Neuronal stem cell (in vitro differentiated cells): ENCODE measurements around the gene C2CD3.
"Not testable (repeated sequence)": the region's sequence is repeated elsewhere in the genome, so short reads cannot be mapped to it uniquely, and the experiment has no call there.

Experiments
- DNase-seq: peaks from one replicate; pipeline ENCODE4 v3.0.0-alpha.2; 2013; ENCODE audit warnings: low spot score
- H2AFZ ChIP-seq: one replicate; pipeline ENCODE4 v1.6.1; 2013; ENCODE audit warnings: mild to moderate bottlenecking, low read length, inconsistent platforms
- H2AK5ac ChIP-seq: 2 replicates; pipeline ENCODE4 v1.6.1; 2013; ENCODE audit warnings: low read depth, mild to moderate bottlenecking, inconsistent platforms, low read length, moderate library complexity, mixed read lengths
- H2BK120ac ChIP-seq: 2 replicates; pipeline ENCODE4 v1.6.1; 2013; ENCODE audit warnings: low read depth, mild to moderate bottlenecking, inconsistent platforms, low read length, moderate library complexity, mixed read lengths
- H2BK12ac ChIP-seq: one replicate; pipeline ENCODE4 v1.6.1; 2013; ENCODE audit warnings: low read length, inconsistent platforms
- H2BK15ac ChIP-seq: 2 replicates; pipeline ENCODE4 v1.6.1; 2013; ENCODE audit warnings: mild to moderate bottlenecking, low read length, inconsistent platforms, mixed read lengths
- H2BK5ac ChIP-seq: one replicate; pipeline ENCODE4 v1.6.1; 2013; ENCODE audit warnings: inconsistent platforms, mild to moderate bottlenecking, low read length, moderate library complexity
- H3K14ac ChIP-seq: one replicate; pipeline ENCODE4 v1.6.1; 2013; ENCODE audit warnings: low read length, inconsistent platforms
- H3K18ac ChIP-seq: 2 replicates; pipeline ENCODE4 v1.6.1; 2013; ENCODE audit warnings: low read length, inconsistent platforms
- H3K23ac ChIP-seq: 2 replicates; pipeline ENCODE4 v1.6.1; 2013; ENCODE audit warnings: low read depth, mild to moderate bottlenecking, mixed read lengths, low read length, inconsistent platforms; ENCODE audit not compliant: poor library complexity
- H3K27ac ChIP-seq: replicated peaks from 3 replicates; pipeline ENCODE4 v1.5.1; 2013; ENCODE audit warnings: low read length, inconsistent platforms
- H3K27me3 ChIP-seq, 3 experiments: 2 replicates each; pipeline ENCODE4 v1.6.1; 2013; ENCODE audit warnings: low read length in 3 of 3, mild to moderate bottlenecking in 2 of 3, inconsistent platforms in 1 of 3, low read depth in 1 of 3, mixed read lengths in 1 of 3, moderate library complexity in 1 of 3; ENCODE audit not compliant: control insufficient read depth in 3 of 3, insufficient read depth in 3 of 3
- H3K36me3 ChIP-seq, 2 donors: replicated peaks in 1 of 2; 2 replicates each; pipeline ENCODE4 v1.6.1; 2013; ENCODE audit warnings: low read length in 2 of 2; ENCODE audit not compliant: control insufficient read depth in 2 of 2, insufficient read depth in 2 of 2
- H3K4ac ChIP-seq: 2 replicates; pipeline ENCODE4 v1.6.1; 2013; ENCODE audit warnings: inconsistent platforms, mild to moderate bottlenecking, low read length, moderate library complexity
- H3K4me1 ChIP-seq, 2 donors: 1 replicate in 1 of 2; 2 replicates in 1 of 2; pipeline ENCODE4 v1.6.1; 2013; ENCODE audit warnings: low read length in 2 of 2, low read depth in 1 of 2; ENCODE audit not compliant: control insufficient read depth in 2 of 2, insufficient read depth in 1 of 2
- H3K4me2 ChIP-seq: one replicate; pipeline ENCODE4 v1.6.1; 2013; ENCODE audit warnings: mild to moderate bottlenecking, low read length, inconsistent platforms; ENCODE audit not compliant: insufficient read depth, poor library complexity, severe bottlenecking
- H3K4me3 ChIP-seq, 2 donors: 2 replicates each; pipeline ENCODE4 v1.5.1; 2013; ENCODE audit warnings: low read length in 2 of 2, mild to moderate bottlenecking in 2 of 2, inconsistent platforms in 1 of 2, moderate library complexity in 1 of 2
- H3K79me1 ChIP-seq: one replicate; pipeline ENCODE4 v1.6.1; 2013; ENCODE audit warnings: low read depth, mild to moderate bottlenecking, inconsistent platforms, low read length, moderate library complexity
- H3K9ac ChIP-seq: one replicate; pipeline ENCODE4 v1.6.1; 2013; ENCODE audit warnings: mild to moderate bottlenecking, low read depth, low read length, inconsistent platforms; ENCODE audit not compliant: poor library complexity
- H3K9me3 ChIP-seq, 2 donors: replicated peaks in 1 of 2; 2 replicates each; pipeline versions ENCODE3 to v1.6.1; 2013; ENCODE audit warnings: low read length in 2 of 2, mild to moderate bottlenecking in 2 of 2, inconsistent platforms in 1 of 2, low read depth in 1 of 2, mixed read lengths in 1 of 2, moderate library complexity in 1 of 2; ENCODE audit not compliant: control insufficient read depth in 2 of 2, insufficient read depth in 1 of 2
- H4K8ac ChIP-seq: one replicate; pipeline ENCODE4 v1.6.1; 2013; ENCODE audit warnings: low read depth, mild to moderate bottlenecking, inconsistent platforms, low read length, moderate library complexity
- H4K91ac ChIP-seq: one replicate; pipeline ENCODE4 v1.6.1; 2013; ENCODE audit warnings: low read length, low read depth, mild to moderate bottlenecking, inconsistent platforms; ENCODE audit not compliant: poor library complexity
- WGBS, 2 donors: extraction: QIAGEN DNeasy Blood & Tissue Kit; methylation state at CpG; one replicate each; pipeline ENCODE4 v1.1.7; 2013; ENCODE audit warnings: missing lambda C conversion rate in 2 of 2, mixed read lengths in 1 of 2; ENCODE audit not compliant: insufficient read length in 2 of 2, insufficient replicate concordance in 1 of 2; ENCODE audit errors: extremely low coverage in 2 of 2; 5-methylcytosine and 5-hydroxymethylcytosine counted together

The C2CD3 gene

DNA sequence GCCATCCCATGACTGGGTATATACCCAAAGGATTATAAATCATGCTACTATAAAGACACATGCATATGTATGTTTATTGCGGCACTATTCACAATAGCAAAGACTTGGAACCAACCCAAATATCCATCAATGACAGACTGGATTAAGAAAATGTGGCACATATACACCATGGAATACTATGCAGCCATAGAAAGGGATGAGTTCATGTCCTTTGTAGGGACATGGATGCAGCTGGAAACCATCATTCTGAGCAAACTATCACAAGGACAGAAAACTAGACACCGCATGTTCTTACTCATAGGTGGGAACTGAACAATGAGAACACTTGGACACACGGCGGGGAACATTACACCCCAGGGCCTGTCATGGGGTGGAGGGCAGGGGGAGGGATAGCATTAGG, 86.9 kb downstream of the C2CD3 start:
- H3K4me1 ChIP-seq, H3K18ac ChIP-seq, H3K4ac ChIP-seq, H3K4me2 ChIP-seq, H2BK15ac ChIP-seq, H3K27ac ChIP-seq, H3K79me1 ChIP-seq, H3K4me3 ChIP-seq, H3K23ac ChIP-seq, H3K14ac ChIP-seq, H2BK12ac ChIP-seq, H2AFZ ChIP-seq, H3K27me3 ChIP-seq, H3K9me3 ChIP-seq, H2BK5ac ChIP-seq, H2AK5ac ChIP-seq, H2BK120ac ChIP-seq, H3K9ac ChIP-seq, H4K8ac ChIP-seq, DNase-seq, H4K91ac ChIP-seq: not testable (repeated sequence)
- H3K36me3 ChIP-seq: peaks cover 8 to 79% of the 10 kb centered on the region in 2 donors
- no CpG with 5 or more reads among the region's 4 CpGs for WGBS, 2 donors

DNA sequence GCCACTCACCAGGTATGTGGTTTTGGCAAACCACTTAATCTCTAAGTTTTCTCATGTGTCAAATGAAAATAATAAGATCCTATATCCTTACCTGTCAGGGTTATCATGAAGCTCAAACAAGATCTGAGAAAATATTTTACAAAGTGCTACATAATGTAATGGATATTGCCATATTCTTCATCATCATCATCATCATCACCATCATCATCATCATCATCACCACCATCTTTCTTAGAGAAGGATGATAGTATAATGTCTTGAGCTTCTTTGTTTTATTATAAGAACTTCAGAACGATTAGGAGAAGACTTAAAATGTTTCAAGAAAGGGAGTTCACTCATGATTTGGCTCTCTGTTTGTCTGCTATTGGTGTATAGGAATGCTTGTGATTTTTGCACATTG, 89.4 kb downstream of the C2CD3 start:
- WGBS, 2 donors: no CpG with 5 or more reads among the region's 1 CpG
- H2BK15ac ChIP-seq: no peak overlapping the region
- H3K27ac ChIP-seq: no peak overlapping the region
- no peaks in the 10 kb centered on the region for H3K4me1 ChIP-seq
- H4K8ac ChIP-seq: no peak overlapping the region
- H3K9me3 ChIP-seq: no peaks in the 10 kb centered on the region
- DNase-seq: no peak
- H3K4me3 ChIP-seq: no peak overlapping the region
- H2BK5ac ChIP-seq: no peak overlapping the region
- no peak overlapping the region for H2AFZ ChIP-seq
- H3K4ac ChIP-seq: no peak overlapping the region
- H2BK12ac ChIP-seq: no peak overlapping the region
- H2AK5ac ChIP-seq: no peak overlapping the region
- no peak overlapping the region for H3K4me2 ChIP-seq
- H2BK120ac ChIP-seq: no peak overlapping the region
- H3K18ac ChIP-seq: no peak overlapping the region
- no peak overlapping the region for H3K14ac ChIP-seq
- H4K91ac ChIP-seq: no peak overlapping the region
- no peak overlapping the region for H3K23ac ChIP-seq
- H3K9ac ChIP-seq: no peak overlapping the region
- peaks cover 14 to 77% of the 10 kb centered on the region in 2 donors for H3K36me3 ChIP-seq
- no peaks in the 10 kb centered on the region for H3K79me1 ChIP-seq
- no peaks in the 10 kb centered on the region for H3K27me3 ChIP-seq

DNA sequence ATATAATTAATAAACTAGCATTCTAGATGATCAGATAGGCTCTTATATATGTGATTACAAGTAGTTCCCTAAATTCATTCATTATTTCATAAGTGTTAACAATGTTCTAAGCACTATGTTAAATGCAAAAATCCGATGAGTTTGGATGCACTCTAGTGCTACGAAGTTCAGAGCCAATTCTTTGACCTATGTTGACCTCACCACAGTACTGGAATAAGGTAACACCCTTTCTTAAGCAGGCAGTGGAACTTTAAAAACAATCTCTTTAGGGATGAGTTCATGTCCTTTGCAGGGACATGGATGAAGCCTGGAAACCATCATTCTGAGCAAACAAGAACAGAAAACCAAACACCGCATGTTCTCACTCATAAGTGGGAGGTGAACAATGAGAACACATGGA, 93.6 kb downstream of the C2CD3 start:
- no peak overlapping the region for H3K27ac ChIP-seq
- no peak overlapping the region for H2AFZ ChIP-seq
- H3K18ac ChIP-seq: no peak overlapping the region
- DNase-seq: no peak
- H3K4me3 ChIP-seq: no peak overlapping the region
- no peak overlapping the region for H3K14ac ChIP-seq
- no peak overlapping the region for H2BK120ac ChIP-seq
- H2AK5ac ChIP-seq: no peak overlapping the region
- H3K9me3 ChIP-seq: no peaks in the 10 kb centered on the region
- no peak overlapping the region for H3K23ac ChIP-seq
- H2BK12ac ChIP-seq: no peak overlapping the region
- H3K79me1 ChIP-seq: no peaks in the 10 kb centered on the region
- H3K36me3 ChIP-seq: peaks cover 18 to 80% of the 10 kb centered on the region in 2 donors
- no peak overlapping the region for H3K9ac ChIP-seq
- H2BK15ac ChIP-seq: no peak overlapping the region
- H3K4me1 ChIP-seq: no peaks in the 10 kb centered on the region
- H3K27me3 ChIP-seq: no peaks in the 10 kb centered on the region
- H4K8ac ChIP-seq: no peak overlapping the region
- H4K91ac ChIP-seq: no peak overlapping the region
- no peak overlapping the region for H3K4ac ChIP-seq
- H3K4me2 ChIP-seq: no peak overlapping the region
- WGBS, 2 donors: no CpG with 5 or more reads among the region's 3 CpGs
- no peak overlapping the region for H2BK5ac ChIP-seq

DNA sequence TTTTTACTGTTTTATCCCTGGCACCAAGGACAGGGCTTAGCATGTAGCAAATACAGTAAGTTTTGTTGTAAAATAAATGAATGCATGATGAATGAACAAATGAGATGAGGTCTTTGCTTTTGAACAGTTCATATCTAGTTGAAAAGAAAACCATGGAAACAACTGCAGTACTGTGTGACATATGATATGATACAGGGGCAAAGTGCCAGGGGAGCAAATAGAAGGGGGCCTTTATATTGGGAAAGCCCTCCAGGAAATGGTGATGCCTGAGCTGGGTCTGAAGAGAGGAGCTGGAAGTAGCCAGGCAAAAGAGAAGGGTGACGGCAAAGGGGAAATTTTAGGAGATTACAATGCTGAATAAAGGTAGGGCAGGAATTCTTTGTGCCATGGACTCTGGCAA, 98.1 kb downstream of the C2CD3 start:
- Histone ChIP-seq H2AK5ac (no peak overlapping the region), H3K36me3 (peaks cover 16 to 83% of the 10 kb centered on the region in 2 donors), H4K8ac (no peak overlapping the region), H3K4ac (no peak overlapping the region), H2BK5ac (no peak overlapping the region), H3K27ac (no peak overlapping the region), H3K18ac (no peak overlapping the region), H3K4me2 (no peak overlapping the region), H3K79me1 (no peaks in the 10 kb centered on the region), H3K9ac (no peak overlapping the region), H3K9me3 (no peaks in the 10 kb centered on the region), H3K4me1 (no peaks in the 10 kb centered on the region), H2AFZ (no peak overlapping the region), H2BK120ac (no peak overlapping the region), H3K14ac (no peak overlapping the region), H3K23ac (no peak overlapping the region), H2BK12ac (no peak overlapping the region), H4K91ac (no peak overlapping the region), H3K4me3 (no peak overlapping the region), H2BK15ac (no peak overlapping the region), H3K27me3 (no peaks in the 10 kb centered on the region)
- DNase-seq: no peak
- no CpG with 5 or more reads among the region's 1 CpG for WGBS, 2 donors
